ENCODE measurements around the gene MUC5AC.
A peak's percentile ranks its signal among the peaks of the same experiment; 100 is the strongest.

The MUC5AC gene

GRCh38 chr11:1121813-1122663 lies 35.7 kb upstream of the MUC5AC start:
- DNase-seq (ENCODE audit: extremely low read depth in 1 of 2, low read depth in 1 of 2): no peak

DNA sequence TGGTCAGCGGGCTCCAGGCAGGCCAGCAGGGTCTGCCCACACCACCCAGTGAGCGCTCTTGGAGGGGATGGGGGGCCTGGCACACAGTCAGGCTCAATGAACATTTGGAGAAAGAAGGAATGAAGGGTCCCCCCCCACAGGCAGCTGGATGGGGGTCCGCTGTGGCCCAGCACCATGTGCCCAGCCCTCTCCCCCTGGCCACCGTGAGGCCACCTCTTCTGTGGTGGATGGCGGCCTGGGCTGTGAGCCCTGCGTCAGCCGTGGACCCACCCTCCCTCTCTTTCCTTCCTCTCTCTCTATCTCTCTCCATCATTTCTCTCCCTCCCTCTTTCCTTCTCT lies 35.1 kb upstream of the MUC5AC start:
- DNase-seq (ENCODE audit: extremely low read depth in 1 of 2, low read depth in 1 of 2): no peak

- no peak for DNase-seq (ENCODE audit: extremely low read depth in 1 of 2, low read depth in 1 of 2)
Observed at GRCh38 chr11:1123970-1124369, 33.8 kb upstream of the MUC5AC start.

GRCh38 chr11:1125803-1126202 lies 31.9 kb upstream of the MUC5AC start:
- no peak for DNase-seq (ENCODE audit: extremely low read depth in 1 of 2, low read depth in 1 of 2)

- no peak for DNase-seq (ENCODE audit: extremely low read depth in 1 of 2, low read depth in 1 of 2)
Observed at GRCh38 chr11:1126491-1126926, 31.2 kb upstream of the MUC5AC start.

GRCh38 chr11:1126935-1127663 lies 30.7 kb upstream of the MUC5AC start:
- no peak for DNase-seq (ENCODE audit: extremely low read depth in 1 of 2, low read depth in 1 of 2)

DNA sequence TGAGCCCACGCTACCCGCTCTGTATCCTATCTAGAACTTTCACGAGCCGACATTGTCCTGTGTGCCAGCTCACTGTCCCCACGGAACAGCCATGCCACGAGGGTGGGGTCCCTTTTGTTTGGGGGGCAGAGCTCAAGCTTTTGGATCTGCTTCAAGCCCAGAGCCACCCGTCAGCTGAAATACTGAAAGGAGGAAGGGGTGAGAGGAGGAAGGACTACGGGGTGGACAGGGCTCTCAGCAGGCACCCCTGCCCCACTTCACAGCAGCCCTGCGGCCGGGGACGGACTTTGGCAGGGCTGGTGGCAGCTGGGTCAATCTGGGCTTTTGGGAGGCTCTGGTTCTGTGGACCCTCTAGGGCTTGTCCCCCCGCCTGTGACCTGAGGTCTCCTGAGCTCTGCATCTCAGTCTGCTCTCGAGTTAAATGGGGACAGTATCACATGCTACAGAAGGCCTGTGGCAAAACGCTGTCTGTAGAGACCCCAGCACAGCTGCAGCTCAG lies 30.0 kb upstream of the MUC5AC start:
- DNase-seq (ENCODE audit: extremely low read depth in 1 of 2, low read depth in 1 of 2): no peak

DNA sequence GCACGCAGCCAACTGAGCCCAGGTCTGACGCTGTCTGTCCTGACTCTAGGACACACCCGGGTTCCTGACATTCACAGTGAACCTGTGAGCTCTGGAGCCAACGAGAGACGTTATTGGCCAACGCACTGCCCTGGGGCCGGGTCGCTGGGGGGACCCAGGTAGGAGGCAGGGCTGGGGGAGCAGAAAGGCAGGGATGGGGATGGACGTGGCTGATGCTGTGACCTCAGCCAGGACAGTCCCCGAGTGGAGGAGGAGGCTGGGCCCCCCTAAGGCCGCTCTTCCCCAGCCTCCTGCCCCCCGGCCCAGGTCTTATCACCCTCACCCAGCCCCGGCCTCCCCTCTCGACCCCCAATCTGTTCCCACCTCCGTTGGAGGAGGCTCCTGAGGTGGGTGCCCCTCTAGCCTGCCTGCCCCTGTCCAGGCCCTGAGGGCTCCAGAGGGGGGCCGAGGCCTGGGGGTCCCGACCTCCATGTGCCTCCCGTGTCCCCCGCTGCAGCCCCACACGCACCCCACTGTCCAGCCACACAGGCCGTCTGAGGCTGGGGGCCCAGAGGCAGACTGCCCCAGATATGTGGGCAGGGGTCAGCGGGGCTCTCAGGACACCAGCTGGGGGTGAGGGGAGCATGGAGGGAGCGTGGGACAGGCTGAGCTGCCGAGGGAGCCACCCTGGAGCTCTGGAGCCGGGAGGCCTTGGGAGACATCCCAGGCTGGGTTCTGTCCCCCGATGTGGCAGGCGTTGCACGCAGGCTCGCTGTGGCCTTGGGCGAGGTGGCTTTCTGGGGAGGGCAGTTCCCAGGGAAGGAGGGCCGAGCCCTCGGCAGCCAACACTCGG lies 29.2 kb upstream of the MUC5AC start:
- no peak for DNase-seq (ENCODE audit: extremely low read depth in 1 of 2, low read depth in 1 of 2)

DNA sequence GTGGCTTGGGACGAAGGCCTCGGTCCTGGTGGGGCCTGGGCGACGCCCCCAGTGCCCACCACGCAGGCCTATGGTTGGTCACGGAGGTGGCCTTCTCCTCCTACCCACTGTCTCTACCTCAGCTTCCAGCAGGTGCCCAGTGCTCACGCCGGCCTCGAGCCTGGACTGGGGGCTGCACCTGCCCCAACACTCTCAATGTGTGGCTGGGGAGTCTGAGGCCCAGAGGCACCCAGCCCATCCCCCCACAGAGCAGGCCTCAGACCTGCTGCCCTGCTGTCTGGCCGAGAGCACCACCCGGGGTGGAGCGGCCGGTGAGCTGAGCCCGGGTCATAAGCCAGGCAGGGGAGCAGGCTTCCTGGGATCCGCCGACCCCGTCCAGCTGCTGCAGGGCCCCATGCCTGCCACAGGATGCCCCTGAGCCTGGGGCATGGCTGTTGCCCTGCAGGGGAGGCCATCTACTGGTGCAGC lies 28.6 kb upstream of the MUC5AC start:
- no peak for DNase-seq (ENCODE audit: extremely low read depth in 1 of 2, low read depth in 1 of 2)

- DNase-seq (ENCODE audit: extremely low read depth in 1 of 2, low read depth in 1 of 2): no peak
Observed at GRCh38 chr11:1129611-1130160, 28.1 kb upstream of the MUC5AC start.

DNA sequence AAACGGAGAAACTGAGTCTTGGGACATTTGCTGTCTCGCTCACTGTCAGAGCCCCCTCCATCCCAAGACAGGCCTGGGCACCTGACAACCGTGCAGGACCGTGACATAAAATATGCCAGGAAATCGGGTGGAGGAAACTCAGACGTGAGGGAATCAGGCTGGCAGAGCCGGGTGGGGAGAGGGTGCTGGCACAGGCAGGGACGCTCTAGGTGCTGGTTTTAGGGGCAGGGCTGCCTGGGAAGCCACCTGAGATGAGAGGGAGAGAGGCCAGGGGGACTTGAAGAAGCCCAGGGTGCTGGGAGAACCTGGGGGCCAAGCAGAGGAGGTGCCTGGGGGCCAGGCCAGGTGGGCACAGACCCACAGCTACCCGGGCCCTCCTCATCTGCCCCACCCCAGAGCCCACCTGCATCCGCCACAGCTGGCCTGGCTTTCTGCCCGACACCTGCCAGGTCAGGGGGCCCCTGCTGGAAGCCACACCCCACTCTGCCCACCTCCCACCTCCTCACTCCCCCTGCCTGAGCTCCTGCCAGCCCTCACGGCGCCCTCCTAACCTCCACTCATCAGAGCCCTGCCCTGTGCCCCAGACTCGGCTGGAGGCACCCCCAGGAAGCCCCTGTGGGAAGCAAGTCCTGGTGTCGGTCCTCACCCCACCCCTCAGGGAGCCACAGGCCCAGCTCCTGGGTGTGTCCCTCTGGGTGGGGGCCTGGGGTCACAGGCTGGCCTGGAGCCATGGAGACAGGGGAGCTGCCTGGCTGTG lies 27.3 kb upstream of the MUC5AC start:
- DNase-seq (ENCODE audit: extremely low read depth in 1 of 2, low read depth in 1 of 2): no peak

GRCh38 chr11:1131033-1131911 lies 26.5 kb upstream of the MUC5AC start:
- no peak for DNase-seq (ENCODE audit: extremely low read depth in 1 of 2, low read depth in 1 of 2)

- DNase-seq (ENCODE audit: extremely low read depth in 1 of 2, low read depth in 1 of 2): no peak
Observed at GRCh38 chr11:1134848-1135445, 22.8 kb upstream of the MUC5AC start.

GRCh38 chr11:1138097-1138496 lies 19.7 kb upstream of the MUC5AC start:
- peak in 1 of 2 donors; percentile 18 for DNase-seq (ENCODE audit: extremely low read depth in 1 of 2, low read depth in 1 of 2)

- no peak for DNase-seq (ENCODE audit: extremely low read depth in 1 of 2, low read depth in 1 of 2)
Observed at GRCh38 chr11:1139441-1140083, 18.2 kb upstream of the MUC5AC start.

- DNase-seq (ENCODE audit: extremely low read depth in 1 of 2, low read depth in 1 of 2): no peak
Observed at GRCh38 chr11:1140642-1141490, 16.9 kb upstream of the MUC5AC start.

DNA sequence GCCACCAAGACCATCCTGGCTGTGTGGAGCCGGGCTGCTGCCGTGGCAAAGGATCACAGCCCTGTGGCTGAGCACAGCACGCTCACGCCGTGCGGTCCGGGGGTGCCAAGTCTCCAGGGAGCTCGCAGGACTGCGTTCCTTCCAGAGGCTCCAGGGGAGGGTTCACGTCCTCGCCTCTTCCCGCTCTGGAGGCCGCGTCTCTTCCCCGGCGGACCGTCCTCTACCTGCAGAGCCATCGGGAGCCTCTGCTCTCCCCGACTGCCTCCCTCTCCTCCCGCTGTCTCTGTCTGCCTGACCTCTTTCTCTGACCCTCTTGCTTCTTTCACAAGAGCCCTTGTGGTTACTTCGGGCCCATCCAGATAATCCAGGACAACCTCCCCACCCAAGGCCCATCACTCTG lies 11.4 kb upstream of the MUC5AC start:
- no peak for DNase-seq (ENCODE audit: extremely low read depth in 1 of 2, low read depth in 1 of 2)

All from stimulated activated CD8-positive, alpha-beta memory T cell treated with anti-CD3 and anti-CD28 coated beads, Interleukin-7, amount 100 ng/mL, for 48 hours (primary cell).